Smooth muscle cell (in vitro differentiated cells): Measurements from ENCODE around the gene MTA3. TPM values are rescaled to one million over a fixed set of nuclear protein-coding genes. Genes with fewer than 3 reads are reported as not detected.

ENCODE experiments used
- DNase-seq: peaks from one replicate; lab custom pipeline; 2025; ENCODE audit not compliant: unreplicated experiment; lab: John Stamatoyannopoulos, UW
- H2AFZ ChIP-seq: fragments of 200-600 bp; sonication (generic); 2 replicates; pipeline ENCODE4 v1.6.0; 2016; ENCODE audit warnings: antibody characterized with exemption, low read depth, mild to moderate bottlenecking
- H3F3A ChIP-seq: fragments of 200-600 bp; sonication (generic); 2 replicates; pipeline ENCODE4 v1.6.0; 2017; ENCODE audit warnings: antibody characterized with exemption, low read depth
- H3K27ac ChIP-seq: fragments of 200-600 bp; sonication (generic); 2 replicates; pipeline ENCODE4 v1.5.1; 2016; ENCODE audit warnings: low read depth, mild to moderate bottlenecking
- H3K27me3 ChIP-seq: fragments of 200-600 bp; sonication (generic); 2 replicates; pipeline ENCODE4 v1.6.1; 2016; ENCODE audit warnings: low read depth, mild to moderate bottlenecking
- H3K36me3 ChIP-seq: fragments of 200-600 bp; sonication (generic); 2 replicates; pipeline ENCODE4 v1.5.1; 2016; ENCODE audit warnings: low read depth
- H3K4me1 ChIP-seq: fragments of 200-600 bp; sonication (generic); 2 replicates; pipeline ENCODE4 v1.5.1; 2016; ENCODE audit warnings: low read depth
- H3K4me2 ChIP-seq: fragments of 200-600 bp; sonication (generic); 2 replicates; pipeline ENCODE4 v1.6.0; 2016; ENCODE audit warnings: mild to moderate bottlenecking
- H3K4me3 ChIP-seq: fragments of 200-600 bp; sonication (generic); 2 replicates; pipeline ENCODE4 v1.5.1; 2016; ENCODE audit warnings: mild to moderate bottlenecking
- H3K79me2 ChIP-seq: fragments of 200-600 bp; sonication (generic); 2 replicates; pipeline ENCODE4 v1.6.0; 2016; ENCODE audit warnings: low read depth, mild to moderate bottlenecking
- H3K9ac ChIP-seq: fragments of 200-600 bp; sonication (generic); 2 replicates; pipeline ENCODE4 v1.6.0; 2016; ENCODE audit warnings: low read depth
- H3K9me3 ChIP-seq: fragments of 200-600 bp; sonication (generic); replicated peaks from 2 replicates; pipeline ENCODE4 v1.5.1; 2016; ENCODE audit warnings: low read depth
- H4K20me1 ChIP-seq: fragments of 200-600 bp; sonication (generic); 2 replicates; pipeline ENCODE4 v1.6.0; 2016; ENCODE audit warnings: low read depth
- WGBS: methylation state at CpG from one replicate; pipeline ENCODE4 v1.1.7; 2016; ENCODE audit warnings: low lambda C conversion rate; 5-methylcytosine and 5-hydroxymethylcytosine counted together
- polyA plus RNA-seq: library from polyadenylated mRNA; unstranded; fragments of >200 nt; fragmentation: Nextera tagmentation; extraction: Ambion mirVana; gene quantifications from 2 replicates; pipeline ENCODE4 v1.2.1, GENCODE V29; 2016
- total RNA-seq: library from RNA; depleted of rRNA; stranded (reverse); fragments of >200 nt; gene quantifications from 2 replicates; pipeline ENCODE4 v1.2.3, GENCODE V29; 2014
- TF ChIP-seq, protein P1 (sequence below): fragments of 200-600 bp; sonication (generic); IDR thresholded peaks from 2 replicates; pipeline ENCODE4 v1.5.1; 2017; ENCODE audit warnings: borderline replicate concordance, mild to moderate bottlenecking, antibody characterized with exemption; ENCODE audit not compliant: insufficient read depth, poor library complexity, severe bottlenecking

The MTA3 gene
- total and polyA plus RNA-seq, 2 experiments from 2014 or later: 27.5 to 29.8 TPM

DNA sequence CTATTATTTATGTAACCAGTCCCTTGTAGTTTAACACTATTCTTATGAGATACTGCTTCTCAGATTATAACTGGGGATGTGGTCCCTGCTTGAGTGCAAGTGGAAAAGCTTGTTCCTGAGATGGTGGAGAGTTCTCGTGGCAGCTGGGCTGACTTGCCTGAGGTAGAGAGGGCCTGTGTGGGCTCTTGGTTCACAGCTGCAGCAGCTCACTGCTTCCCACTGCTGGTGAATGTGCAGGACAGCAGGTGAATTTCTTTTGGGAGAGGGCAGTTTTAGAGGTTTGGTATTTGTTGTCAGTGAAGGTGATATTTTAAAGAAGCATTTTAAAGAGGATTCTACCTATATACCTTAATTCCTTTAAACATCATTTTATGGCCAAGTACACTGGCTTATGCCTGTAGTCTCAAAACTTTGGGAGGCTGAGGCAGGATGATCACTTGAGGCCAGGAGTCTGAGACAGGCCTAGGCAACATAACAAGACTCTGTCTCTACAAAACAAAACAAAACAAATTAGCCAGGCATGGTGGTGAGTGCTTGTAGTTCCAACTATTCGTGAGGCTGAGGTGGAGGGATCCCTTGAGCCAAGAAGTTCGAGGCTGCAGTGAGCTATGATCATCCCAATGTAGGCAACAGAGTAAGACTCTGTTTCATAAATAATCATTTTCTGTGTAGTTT, 94.8 kb downstream of the MTA3 start:
- Histone ChIP-seq H3K9me3 (no peaks in the 10 kb centered on the region), H4K20me1 (peaks cover 37% of the 10 kb centered on the region), H3K4me2 (no peak overlapping the region), H3K9ac (no peak overlapping the region), H3F3A (no peaks in the 10 kb centered on the region), H3K79me2 (peaks cover 7% of the 10 kb centered on the region), H3K4me3 (no peak overlapping the region), H2AFZ (no peak overlapping the region), H3K36me3 (no peaks in the 10 kb centered on the region), H3K27me3 (no peaks in the 10 kb centered on the region), H3K27ac (no peak overlapping the region), H3K4me1 (no peaks in the 10 kb centered on the region)
- TF ChIP-seq, protein P1, sequence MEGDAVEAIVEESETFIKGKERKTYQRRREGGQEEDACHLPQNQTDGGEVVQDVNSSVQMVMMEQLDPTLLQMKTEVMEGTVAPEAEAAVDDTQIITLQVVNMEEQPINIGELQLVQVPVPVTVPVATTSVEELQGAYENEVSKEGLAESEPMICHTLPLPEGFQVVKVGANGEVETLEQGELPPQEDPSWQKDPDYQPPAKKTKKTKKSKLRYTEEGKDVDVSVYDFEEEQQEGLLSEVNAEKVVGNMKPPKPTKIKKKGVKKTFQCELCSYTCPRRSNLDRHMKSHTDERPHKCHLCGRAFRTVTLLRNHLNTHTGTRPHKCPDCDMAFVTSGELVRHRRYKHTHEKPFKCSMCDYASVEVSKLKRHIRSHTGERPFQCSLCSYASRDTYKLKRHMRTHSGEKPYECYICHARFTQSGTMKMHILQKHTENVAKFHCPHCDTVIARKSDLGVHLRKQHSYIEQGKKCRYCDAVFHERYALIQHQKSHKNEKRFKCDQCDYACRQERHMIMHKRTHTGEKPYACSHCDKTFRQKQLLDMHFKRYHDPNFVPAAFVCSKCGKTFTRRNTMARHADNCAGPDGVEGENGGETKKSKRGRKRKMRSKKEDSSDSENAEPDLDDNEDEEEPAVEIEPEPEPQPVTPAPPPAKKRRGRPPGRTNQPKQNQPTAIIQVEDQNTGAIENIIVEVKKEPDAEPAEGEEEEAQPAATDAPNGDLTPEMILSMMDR: peak; percentile 93
- 49% methylated on average over 3 of the region's 3 CpGs for WGBS
- no peak for DNase-seq

DNA sequence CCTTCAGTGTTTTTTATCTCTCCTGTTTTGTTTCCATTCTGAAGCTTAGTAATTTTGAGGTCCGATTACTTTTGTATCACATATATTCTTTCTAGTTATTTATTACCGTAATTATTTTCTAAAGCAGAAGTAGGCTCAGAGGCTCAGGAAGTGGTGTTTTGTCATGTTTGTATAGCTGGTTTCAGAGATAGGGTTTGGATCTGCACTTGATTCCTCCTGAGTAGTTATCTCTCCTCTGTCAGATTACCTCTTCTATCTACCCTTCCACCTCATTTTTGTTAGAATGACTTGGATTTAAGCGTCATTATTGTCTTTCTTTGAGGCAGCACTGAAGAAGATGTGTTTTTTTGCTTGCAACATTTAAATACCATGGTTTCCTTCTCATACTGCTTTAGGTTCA, 95.4 kb downstream of the MTA3 start:
- Histone ChIP-seq H4K20me1 (peaks cover 41% of the 10 kb centered on the region), H3K4me1 (no peaks in the 10 kb centered on the region), H3K27me3 (no peaks in the 10 kb centered on the region), H3F3A (no peaks in the 10 kb centered on the region), H3K27ac (no peak overlapping the region), H2AFZ (no peak overlapping the region), H3K4me3 (no peak overlapping the region), H3K79me2 (peaks cover 7% of the 10 kb centered on the region), H3K4me2 (no peak overlapping the region), H3K9ac (no peak overlapping the region), H3K9me3 (no peaks in the 10 kb centered on the region), H3K36me3 (no peaks in the 10 kb centered on the region)
- DNase-seq: no peak
- WGBS: 95% methylated on average over 3 of the region's 3 CpGs
- TF ChIP-seq, protein P1: no peak

DNA sequence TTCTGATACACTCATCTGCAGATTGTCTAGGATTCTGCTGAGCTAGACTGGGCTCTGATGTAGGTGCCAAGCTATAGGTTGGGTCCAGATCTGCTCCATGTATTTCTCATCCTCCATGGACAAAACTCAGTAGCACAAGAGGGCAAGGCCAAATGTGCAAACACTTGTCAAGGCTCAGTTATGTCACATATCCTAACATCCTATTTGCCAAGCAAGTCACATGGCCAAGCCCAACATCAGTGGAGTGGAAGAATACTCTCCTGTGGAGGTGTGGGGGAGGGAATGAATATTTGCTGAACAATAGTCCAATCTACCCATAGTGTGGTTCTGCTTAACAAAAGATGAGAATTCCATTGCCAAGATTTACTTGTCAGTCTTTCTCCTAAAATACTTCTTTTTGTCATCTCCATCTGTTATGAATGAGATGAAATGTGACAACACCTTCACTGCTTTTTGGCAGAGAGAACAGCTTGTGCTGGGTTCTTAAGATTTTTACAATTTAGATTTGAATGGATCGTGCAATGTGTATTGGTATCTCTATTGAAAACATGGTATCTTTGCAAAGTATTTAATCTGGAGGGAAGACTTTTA, 105.7 kb downstream of the MTA3 start:
- H3K36me3 ChIP-seq: no peaks in the 10 kb centered on the region
- no peak overlapping the region for H3K4me3 ChIP-seq
- H3K79me2 ChIP-seq: peaks cover 19% of the 10 kb centered on the region
- peaks cover 55% of the 10 kb centered on the region for H4K20me1 ChIP-seq
- TF ChIP-seq, protein P1: no peak
- no peak overlapping the region for H3K4me2 ChIP-seq
- H3K9me3 ChIP-seq: no peaks in the 10 kb centered on the region
- H3K4me1 ChIP-seq: no peaks in the 10 kb centered on the region
- DNase-seq: no peak
- H3F3A ChIP-seq: no peaks in the 10 kb centered on the region
- H3K27me3 ChIP-seq: no peaks in the 10 kb centered on the region
- H3K27ac ChIP-seq: no peak overlapping the region
- H2AFZ ChIP-seq: no peak overlapping the region
- no peak overlapping the region for H3K9ac ChIP-seq
- WGBS: 100% methylated on average over 1 of the region's 1 CpG

DNA sequence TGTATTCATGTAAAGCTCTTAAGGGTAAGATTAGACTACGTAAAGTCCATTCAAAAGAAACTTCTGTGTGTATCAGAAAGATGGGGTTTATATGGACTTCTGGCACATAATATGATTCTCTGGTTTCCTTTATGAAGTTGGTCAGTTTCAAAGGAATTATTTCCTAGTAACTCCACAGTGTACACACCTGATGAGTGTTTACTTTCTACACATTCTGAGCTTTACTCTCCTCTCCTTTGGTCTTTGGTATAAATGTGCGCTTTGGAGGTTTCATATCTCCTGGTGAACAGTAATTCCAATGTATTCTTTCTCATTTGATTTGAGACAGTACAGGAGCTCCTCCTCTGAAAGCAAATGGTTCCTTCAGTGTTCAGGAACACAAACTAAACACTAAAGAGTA, 107.4 kb downstream of the MTA3 start:
- DNase-seq: no peak
- Histone ChIP-seq H3K9me3 (no peaks in the 10 kb centered on the region), H3K4me1 (no peaks in the 10 kb centered on the region), H3K79me2 (peaks cover 20% of the 10 kb centered on the region), H3K4me2 (no peak overlapping the region), H3K36me3 (no peaks in the 10 kb centered on the region), H3K27ac (no peak overlapping the region), H4K20me1 (peaks cover 48% of the 10 kb centered on the region), H3K4me3 (no peak overlapping the region), H3F3A (no peaks in the 10 kb centered on the region), H2AFZ (no peak overlapping the region), H3K9ac (no peak overlapping the region), H3K27me3 (no peaks in the 10 kb centered on the region)
- WGBS: 92% methylated on average over 2 of the region's 2 CpGs
- TF ChIP-seq, protein P1: no peak
